Astrocyte of the spinal cord (primary cell): Measurements from ENCODE around the gene ARID3A.

Experiments used
- DNase-seq: peaks from one replicate; pipeline ENCODE4 v3.0.0; 2011; ENCODE audit warnings: low read depth, low spot score
- H3K4me3 ChIP-seq: 2 replicates; pipeline ENCODE4 v1.5.1; 2011; ENCODE audit warnings: low read depth, mild to moderate bottlenecking, low read length, moderate library complexity
- CTCF ChIP-seq: IDR thresholded peaks from 2 replicates; pipeline ENCODE4 v1.5.1; 2012; ENCODE audit warnings: low read depth, mild to moderate bottlenecking, low read length, inconsistent platforms
- in situ Hi-C: cut with HindIII; loops from 2 replicates; pipeline ENCODE4 v1.10.0; 2017; ENCODE audit warnings: low sequenced_read_pairs

Gene ARID3A

GRCh38 chr19:943551-944170 is 17.8 kb downstream of the ARID3A start:
- in situ Hi-C loops, result no loop called here
- H3K4me3 ChIP-seq, result no peak overlapping the region
- no peak for DNase-seq
- TF ChIP-seq CTCF, result no peak

- in situ Hi-C loops, result no loop called here
- no peak overlapping the region for H3K4me3 ChIP-seq
- no peak for DNase-seq
- TF ChIP-seq CTCF, result no peak
Observed at GRCh38 chr19:944171-944567, 18.3 kb downstream of the ARID3A start.

- H3K4me3 ChIP-seq, result no peak overlapping the region
- no peak for DNase-seq
- no peak for TF ChIP-seq CTCF
- in situ Hi-C loops, result no loop called here
Observed at GRCh38 chr19:944663-945241, 18.9 kb downstream of the ARID3A start.

- H3K4me3 ChIP-seq, result no peak overlapping the region
- in situ Hi-C loops, result no loop called here
- DNase-seq, result no peak
- TF ChIP-seq CTCF, result no peak
Observed at GRCh38 chr19:945401-946252, 19.8 kb downstream of the ARID3A start.

GRCh38 chr19:947090-947706 is 21.4 kb downstream of the ARID3A start:
- no peak for DNase-seq
- in situ Hi-C loops, result no loop called here
- H3K4me3 ChIP-seq, result no peak overlapping the region
- no peak for TF ChIP-seq CTCF

- H3K4me3 ChIP-seq, result no peak overlapping the region
- no peak for TF ChIP-seq CTCF
- DNase-seq, result no peak
- in situ Hi-C loops, result no loop called here
Observed at GRCh38 chr19:947707-948539, 22.1 kb downstream of the ARID3A start.
